ENCODE data around the gene KCNA10. TPM values are rescaled to one million over a fixed set of nuclear protein-coding genes. Genes with fewer than 3 reads are reported as not detected.

KCNA10 gene
- total RNA-seq (not detected in 2 replicates), polyA plus RNA-seq (not detected in 2 replicates), polyA minus RNA-seq (not detected in 2 replicates), Bru-seq, nascent RNA (not detected), BruChase-seq, experiment 1, labeled RNA remaining after a 6-hour chase (not detected), BruChase-seq, experiment 2, labeled RNA remaining after a 2-hour chase (not detected)
- not detected in 2 replicates for polyA plus RNA-seq (2011; cell fraction: cytosol; rRNA removed)
- polyA plus RNA-seq (2011; cell fraction: nucleus; rRNA removed): not detected in 2 replicates
- polyA plus RNA-seq (2012): not detected in 2 replicates
- polyA minus RNA-seq (2011; cell fraction: cytosol; rRNA and poly(A)+ RNA removed): not detected
- not detected in 2 replicates for polyA minus RNA-seq (2011; cell fraction: nucleus; rRNA and poly(A)+ RNA removed)
- long read RNA-seq: 0 reads

GRCh38 chr1:110519125-110519810 is at the start of gene KCNA10:
Gene KCNA10, minus strand, starts transcription at chr1:110519175. Its CDS starts 388 bp downstream, at chr1:110518787.
- Histone ChIP-seq H3K36me3 (ENCODE audit: control insufficient read depth in 2 of 2, extremely low read depth in 1 of 2, insufficient read depth in 2 of 2, low read length in 2 of 2) (no peaks in the 10 kb centered on the region), H3K79me2 (ENCODE audit: control insufficient read depth, insufficient read depth, low read length) (no peaks in the 10 kb centered on the region), H3K4me1 (ENCODE audit: control insufficient read depth, extremely low read depth, insufficient read depth, low read length) (no peaks in the 10 kb centered on the region), H3K4me3 (replicated peaks in 1 of 3; ENCODE audit: insufficient read depth in 1 of 3, low read depth in 1 of 3, low read length in 3 of 3) (no peak within 1 kb of the TSS), H2AFZ (ENCODE audit: low read depth, low read length) (no peak within 1 kb of the TSS), H3K27me3 (ENCODE audit: control insufficient read depth in 2 of 2, insufficient read depth in 2 of 2, low read length in 2 of 2) (peaks cover 2 to 3% of the 10 kb centered on the region in 2 experiments), H4K20me1 (replicated peaks; ENCODE audit: control insufficient read depth, extremely low read depth, insufficient read depth, low read length) (no peaks in the 10 kb centered on the region), H3K27ac (ENCODE audit: insufficient read depth, low read depth, low read length) (no peak within 1 kb of the TSS), H3K9me3 (replicated peaks; ENCODE audit: control insufficient read depth, insufficient read depth, low read length) (no peaks in the 10 kb centered on the region), H3K4me2 (ENCODE audit: insufficient read depth, low read length) (no peak within 1 kb of the TSS), H3K9ac (replicated peaks; ENCODE audit: extremely low read depth, insufficient read depth, low read length) (no peak within 1 kb of the TSS), H3K9me1 (replicated peaks; ENCODE audit: control insufficient read depth, extremely low read depth, insufficient read depth, low read length) (no peaks in the 10 kb centered on the region)
- DNase-seq (ENCODE audit: low read depth, low spot score): peak; percentile 27
- no TSS peak for BruUV-seq (replicated peaks)
- intact Hi-C loops (cut with micrococcal nuclease): no loop called here
- ChIA-PET CTCF (interaction anchor here (1.2 to 2.2 kb wide), 3 partner anchors 23 to 264 kb away, joined by 3 to 9 read pairs (median 4); no protein-coding TSS in a partner anchor), POLR2A (no interaction called here)
- FAIRE-seq: no peak
- dilution Hi-C loops (cut with MboI; ENCODE audit: extremely low pct_ligation_motif_present, low sequenced_read_pairs): no loop called here
- no peak for TF ChIP-seq POLR2AphosphoS5 (IDR thresholded peaks at IDR 0.05; ENCODE audit: insufficient read depth, low read depth, low read length)
- no peak for TF ChIP-seq POLR2A (IDR thresholded peaks at IDR 0.05; ENCODE audit: low read depth, low read length)
- no peak for TF ChIP-seq MAX (IDR thresholded peaks at IDR 0.05; ENCODE audit: insufficient read depth, insufficient read length)
- TF ChIP-seq MYC (IDR thresholded peaks at IDR 0.05; ENCODE audit: low read depth, low read length): no peak
- TF ChIP-seq JUN (IDR thresholded peaks at IDR 0.05; ENCODE audit: borderline replicate concordance, insufficient read depth, insufficient read length, low read depth): no peak
- TF ChIP-seq EZH2 (IDR thresholded peaks at IDR 0.05; ENCODE audit: borderline replicate concordance, low read depth, low read length, severe bottlenecking): no peak
- TF ChIP-seq GATA2 (IDR thresholded peaks at IDR 0.05; ENCODE audit: insufficient read depth, insufficient read length, low read depth, low read length): no peak
- TF ChIP-seq CTCF (IDR thresholded peaks at IDR 0.05; ENCODE audit: extremely low read depth in 1 of 2, insufficient read depth in 1 of 2, low read depth in 1 of 2, low read length in 2 of 2): no peak
- TF ChIP-seq FOS (IDR thresholded peaks at IDR 0.05; ENCODE audit: borderline replicate concordance, insufficient read depth, low read length): no peak
